ENCODE results near the gene PPP2R2C. TPM values are rescaled to one million over a fixed set of nuclear protein-coding genes. Genes with fewer than 3 reads are reported as not detected.

Gene PPP2R2C
- polyA plus RNA-seq, 1 donor (not counting 4 experiments of a cell fraction or from before 2014, with no cell fraction given), result 12.3 TPM

GRCh38 chr4:6362896-6363295 is 109.5 kb downstream of the PPP2R2C start:
- no peak overlapping the region for H3K9ac ChIP-seq (ENCODE audit: control insufficient read depth, extremely low read depth, insufficient read depth, low read length)
- no peaks in the 10 kb centered on the region for H4K20me1 ChIP-seq (ENCODE audit: control insufficient read depth, extremely low read depth, insufficient read depth, low read length)
- no peaks in the 10 kb centered on the region for H3K9me3 ChIP-seq (ENCODE audit: control insufficient read depth, low read depth, low read length)
- H3K4me3 ChIP-seq (ENCODE audit: control insufficient read depth in 2 of 3, extremely low read depth in 1 of 3, insufficient read depth in 2 of 3, low read depth in 1 of 3, low read length in 3 of 3), result no peak overlapping the region
- H3K79me2 ChIP-seq (ENCODE audit: control insufficient read depth, insufficient read depth, low read length), result no peaks in the 10 kb centered on the region
- no peak overlapping the region for H3K4me2 ChIP-seq (ENCODE audit: control insufficient read depth, extremely low read depth, insufficient read depth, low read depth, low read length)
- no peaks in the 10 kb centered on the region for H3K4me1 ChIP-seq (ENCODE audit: control insufficient read depth, extremely low read depth, insufficient read depth, low read length)
- FAIRE-seq (no peak), DNase-seq (ENCODE audit: low read depth, low spot score) (no peak)
- dilution Hi-C loops (cut with MboI; ENCODE audit: extremely low pct_ligation_motif_present, low sequenced_read_pairs), result no loop called here
- H2AFZ ChIP-seq (ENCODE audit: control insufficient read depth, low read length), result no peak overlapping the region
- H3K27me3 ChIP-seq (ENCODE audit: control insufficient read depth, extremely low read depth, insufficient read depth, low read length), result no peaks in the 10 kb centered on the region
- peaks cover 0 to 1% of the 10 kb centered on the region in 2 experiments for H3K36me3 ChIP-seq (ENCODE audit: control insufficient read depth in 2 of 2, extremely low read depth in 1 of 2, insufficient read depth in 2 of 2, low read length in 2 of 2)
- H3K27ac ChIP-seq (ENCODE audit: control insufficient read depth, insufficient read depth, low read length), result no peak overlapping the region
- TF ChIP-seq EZH2 (IDR thresholded peaks at IDR 0.05; ENCODE audit: low read length) (no peak), CTCF (optimal IDR thresholded peaks at IDR 0.05 in 1 of 3, IDR thresholded peaks at IDR 0.05 in 1 of 3, conservative IDR thresholded peaks at IDR 0.05 in 1 of 3; ENCODE audit: extremely low read depth in 1 of 3, insufficient read depth in 2 of 3, low read length in 3 of 3) (no peak)
- no peaks in the 10 kb centered on the region for H3K9me1 ChIP-seq (ENCODE audit: control insufficient read depth, extremely low read depth, insufficient read depth, low read length)

- H3K4me1 ChIP-seq (ENCODE audit: control insufficient read depth, extremely low read depth, insufficient read depth, low read length), result no peaks in the 10 kb centered on the region
- FAIRE-seq (no peak), DNase-seq (ENCODE audit: low read depth, low spot score) (no peak)
- no peaks in the 10 kb centered on the region for H4K20me1 ChIP-seq (ENCODE audit: control insufficient read depth, extremely low read depth, insufficient read depth, low read length)
- H3K4me2 ChIP-seq (ENCODE audit: control insufficient read depth, extremely low read depth, insufficient read depth, low read depth, low read length), result no peak overlapping the region
- H3K9me3 ChIP-seq (ENCODE audit: control insufficient read depth, low read depth, low read length), result no peaks in the 10 kb centered on the region
- no peak overlapping the region for H3K27ac ChIP-seq (ENCODE audit: control insufficient read depth, insufficient read depth, low read length)
- dilution Hi-C loops (cut with MboI; ENCODE audit: extremely low pct_ligation_motif_present, low sequenced_read_pairs), result no loop called here
- TF ChIP-seq CTCF (optimal IDR thresholded peaks at IDR 0.05 in 1 of 3, IDR thresholded peaks at IDR 0.05 in 1 of 3, conservative IDR thresholded peaks at IDR 0.05 in 1 of 3; ENCODE audit: extremely low read depth in 1 of 3, insufficient read depth in 2 of 3, low read length in 3 of 3) (no peak), EZH2 (IDR thresholded peaks at IDR 0.05; ENCODE audit: low read length) (no peak)
- H3K9ac ChIP-seq (ENCODE audit: control insufficient read depth, extremely low read depth, insufficient read depth, low read length), result no peak overlapping the region
- no peaks in the 10 kb centered on the region for H3K27me3 ChIP-seq (ENCODE audit: control insufficient read depth, extremely low read depth, insufficient read depth, low read length)
- H3K4me3 ChIP-seq (ENCODE audit: control insufficient read depth in 2 of 3, extremely low read depth in 1 of 3, insufficient read depth in 2 of 3, low read depth in 1 of 3, low read length in 3 of 3), result no peak overlapping the region
- no peak overlapping the region for H2AFZ ChIP-seq (ENCODE audit: control insufficient read depth, low read length)
- H3K9me1 ChIP-seq (ENCODE audit: control insufficient read depth, extremely low read depth, insufficient read depth, low read length), result no peaks in the 10 kb centered on the region
- H3K36me3 ChIP-seq (ENCODE audit: control insufficient read depth in 2 of 2, extremely low read depth in 1 of 2, insufficient read depth in 2 of 2, low read length in 2 of 2), result peaks cover 0 to 1% of the 10 kb centered on the region in 2 experiments
- no peaks in the 10 kb centered on the region for H3K79me2 ChIP-seq (ENCODE audit: control insufficient read depth, insufficient read depth, low read length)
These were observed 110.0 kb downstream of the PPP2R2C start for GRCh38 chr4:6362243-6362885.
